H1 (cell line): Measurements from ENCODE around the gene DCN. TPM values are rescaled to one million over a fixed set of nuclear protein-coding genes. Genes with fewer than 3 reads are reported as not detected.

ENCODE experiments used
- CTCF ChIA-PET: fragments of 300-600 bp; sonication (Branson Sonifier 250); formaldehyde crosslinking; loops from one replicate; lab custom pipeline; 2021; ENCODE audit not compliant: partially characterized antibody; lab: Charles Lee
- POLR2A ChIA-PET: fragments of 300-600 bp; sonication (Branson Sonifier 250); formaldehyde crosslinking; loops from one replicate; lab custom pipeline; 2021; ENCODE audit warnings: inconsistent platforms; ENCODE audit not compliant: partially characterized antibody; lab: Charles Lee
- DNase-seq, 2 experiments: peaks; one replicate each; pipeline versions ENCODE4 v3.0.0 to v3.0.0-alpha.2; 2010 to 2022; ENCODE audit warnings: low spot score in 2 of 2, low read depth in 1 of 2, mixed read lengths in 1 of 2
- FAIRE-seq: peaks from 2 replicates; lab custom pipeline; 2011; peaks lifted over from hg19 to GRCh38; lab: Jason Lieb, UNC
- H2AFZ ChIP-seq: 2 replicates; pipeline ENCODE4 v1.8.1; 2012; ENCODE audit warnings: low read length, inconsistent platforms
- H2AK5ac ChIP-seq: 2 replicates; pipeline ENCODE4 v1.6.1; 2013; ENCODE audit warnings: low read depth, low read length
- H2BK120ac ChIP-seq: replicated peaks from 2 replicates; pipeline ENCODE3; 2013; ENCODE audit warnings: low read depth, low read length, inconsistent platforms
- H2BK12ac ChIP-seq: 2 replicates; pipeline ENCODE4 v1.6.1; 2013; ENCODE audit warnings: low read depth, low read length
- H2BK15ac ChIP-seq: 2 replicates; pipeline ENCODE4 v1.6.1; 2013; ENCODE audit warnings: low read length
- H2BK20ac ChIP-seq: 2 replicates; pipeline ENCODE4 v1.6.1; 2013; ENCODE audit warnings: low read length
- H2BK5ac ChIP-seq: 2 replicates; pipeline ENCODE4 v1.6.1; 2013; ENCODE audit warnings: low read depth, low read length
- H3K14ac ChIP-seq: 2 replicates; pipeline ENCODE4 v1.6.1; 2013; ENCODE audit warnings: inconsistent platforms; ENCODE audit not compliant: insufficient read length
- H3K18ac ChIP-seq: 2 replicates; pipeline ENCODE4 v1.6.1; 2013; ENCODE audit warnings: low read length; ENCODE audit errors: extremely low read depth
- H3K23ac ChIP-seq: 2 replicates; pipeline ENCODE4 v1.6.1; 2013; ENCODE audit warnings: inconsistent platforms; ENCODE audit not compliant: insufficient read length
- H3K23me2 ChIP-seq: 2 replicates; pipeline ENCODE4 v1.6.1; 2013; ENCODE audit warnings: low read depth, low read length
- H3K27ac ChIP-seq: 2 replicates; pipeline ENCODE4 v1.6.1; 2011; ENCODE audit warnings: low read depth, low read length, inconsistent platforms
- H3K27me3 ChIP-seq, 4 experiments: replicated peaks in 1 of 4; 1 replicate in 1 of 4; 2 replicates in 3 of 4; pipeline versions ENCODE4 v1.6.1 to v1.8.1; 2011 to 2013; ENCODE audit warnings: low read length in 3 of 4, mild to moderate bottlenecking in 3 of 4, inconsistent platforms in 2 of 4, mixed read lengths in 2 of 4, moderate library complexity in 1 of 4; ENCODE audit not compliant: control insufficient read depth in 3 of 4, insufficient read depth in 3 of 4; ENCODE audit errors: extremely low read depth in 1 of 4
- H3K36me3 ChIP-seq, 4 experiments: 2 replicates each; pipeline versions ENCODE4 v1.6.1 to v1.8.1; 2011 to 2013; ENCODE audit warnings: mild to moderate bottlenecking in 4 of 4, low read length in 3 of 4, moderate library complexity in 2 of 4, control low read depth in 1 of 4, inconsistent platforms in 1 of 4; ENCODE audit not compliant: insufficient read depth in 4 of 4, control insufficient read depth in 2 of 4
- H3K4ac ChIP-seq: replicated peaks from 2 replicates; pipeline ENCODE3; 2013; ENCODE audit warnings: low read length, low read depth, mixed read lengths, inconsistent platforms; ENCODE audit not compliant: insufficient read length
- H3K4me1 ChIP-seq, 4 experiments: replicated peaks in 1 of 4; 1 replicate in 1 of 4; 2 replicates in 3 of 4; pipeline versions ENCODE4 v1.6.1 to v1.8.1; 2011 to 2013; ENCODE audit warnings: low read length in 3 of 4, inconsistent platforms in 2 of 4, mixed read lengths in 1 of 4; ENCODE audit not compliant: insufficient read depth in 4 of 4, control insufficient read depth in 3 of 4
- H3K4me2 ChIP-seq, 2 experiments: 2 replicates each; pipeline versions ENCODE4 v1.6.1 to v1.8.1; 2011 to 2013; ENCODE audit warnings: low read depth in 2 of 2, low read length in 2 of 2, control low read depth in 1 of 2, inconsistent platforms in 1 of 2, mild to moderate bottlenecking in 1 of 2; ENCODE audit not compliant: insufficient read depth in 1 of 2
- H3K4me3 ChIP-seq, 4 experiments: fragments of 200-600, 300-600 bp in 1 of 4; sonication (generic), shearing (Covaris generic), sonication (Bioruptor Twin) in 1 of 4; 2 replicates each; pipeline versions ENCODE4 v1.5.1 to v1.8.1; 2011 to 2016; ENCODE audit warnings: low read length in 4 of 4, low read depth in 3 of 4, control low read depth in 2 of 4, inconsistent platforms in 2 of 4, mild to moderate bottlenecking in 2 of 4, mixed read lengths in 1 of 4, moderate library complexity in 1 of 4; ENCODE audit not compliant: insufficient read depth in 2 of 4; ENCODE audit errors: extremely low read depth in 1 of 4
- H3K56ac ChIP-seq: replicated peaks from 2 replicates; pipeline ENCODE3; 2013; ENCODE audit warnings: low read depth, mild to moderate bottlenecking, mixed read lengths, low read length, inconsistent platforms; ENCODE audit not compliant: insufficient read length
- H3K79me1 ChIP-seq: 2 replicates; pipeline ENCODE4 v1.6.1; 2013; ENCODE audit warnings: low read depth, low read length, control low read depth
- H3K79me2 ChIP-seq, 2 experiments: 2 replicates each; pipeline versions ENCODE4 v1.6.1 to v1.8.1; 2012 to 2013; ENCODE audit warnings: low read length in 2 of 2, mild to moderate bottlenecking in 2 of 2, inconsistent platforms in 1 of 2; ENCODE audit not compliant: insufficient read depth in 2 of 2, control insufficient read depth in 1 of 2
- H3K9ac ChIP-seq, 4 experiments: replicated peaks in 1 of 4; 1 replicate in 1 of 4; 2 replicates in 3 of 4; pipeline versions ENCODE4 v1.6.1 to v1.8.1; 2011 to 2013; ENCODE audit warnings: low read depth in 3 of 4, low read length in 3 of 4, control low read depth in 2 of 4, mild to moderate bottlenecking in 2 of 4, moderate library complexity in 2 of 4, inconsistent platforms in 1 of 4; ENCODE audit errors: extremely low read depth in 1 of 4
- H3K9me3 ChIP-seq, 2 experiments: 2 replicates each; pipeline versions ENCODE4 v1.6.1 to v1.8.1; 2012 to 2013; ENCODE audit warnings: mild to moderate bottlenecking in 2 of 2, moderate library complexity in 2 of 2, control low read depth in 1 of 2, inconsistent platforms in 1 of 2, low read depth in 1 of 2, low read length in 1 of 2, mixed read lengths in 1 of 2; ENCODE audit not compliant: insufficient read depth in 2 of 2
- H4K20me1 ChIP-seq, 2 experiments: replicated peaks in 1 of 2; 2 replicates each; pipeline versions ENCODE3 to v1.8.1; 2011 to 2013; ENCODE audit warnings: inconsistent platforms in 2 of 2, low read length in 2 of 2, mild to moderate bottlenecking in 1 of 2; ENCODE audit not compliant: insufficient read depth in 2 of 2, control insufficient read depth in 1 of 2
- H4K5ac ChIP-seq: 2 replicates; pipeline ENCODE4 v1.6.1; 2013; ENCODE audit warnings: low read length, low read depth, mixed read lengths, inconsistent platforms; ENCODE audit not compliant: insufficient read length
- H4K8ac ChIP-seq: 2 replicates; pipeline ENCODE4 v1.8.0; 2013; ENCODE audit warnings: mild to moderate bottlenecking, moderate library complexity, low read length, inconsistent platforms; ENCODE audit not compliant: insufficient read depth; ENCODE audit errors: extremely low read depth
- H4K91ac ChIP-seq: replicated peaks from 2 replicates; pipeline ENCODE3; 2013; ENCODE audit warnings: low read length, mixed read lengths, inconsistent platforms; ENCODE audit not compliant: insufficient read length
- GTF2F1 ChIP-seq: IDR thresholded peaks from 2 replicates; pipeline ENCODE4 v1.6.1; 2012; ENCODE audit warnings: low read depth, low read length, improper control_type of control experiment, borderline replicate concordance
- JUND ChIP-seq: IDR thresholded peaks from 2 replicates; pipeline ENCODE4 v1.6.1; 2011; ENCODE audit warnings: mild to moderate bottlenecking, improper control_type of control experiment, low read length
- KDM1A ChIP-seq: fragments of 200-600, 300-600 bp; sonication (generic); IDR thresholded peaks from 2 replicates; pipeline ENCODE4 v1.7.1; 2016; ENCODE audit warnings: mild to moderate bottlenecking, low read length, borderline replicate concordance
- SP1 ChIP-seq: IDR thresholded peaks from 2 replicates; pipeline ENCODE4 v1.6.1; 2011; ENCODE audit warnings: low read depth, low read length
- WGBS, 2 experiments: shearing (Covaris generic) in 1 of 2; methylation state at CpG; one replicate each; pipeline versions ENCODE4 v1.1.6 to v1.1.7; 2013 to 2015; ENCODE audit warnings: low lambda C conversion rate in 2 of 2, mixed read lengths in 2 of 2, inconsistent platforms in 1 of 2, low coverage in 1 of 2, missing lambda C conversion rate in 1 of 2; ENCODE audit not compliant: insufficient replicate concordance in 2 of 2, insufficient coverage in 1 of 2, insufficient read length in 1 of 2; ENCODE audit errors: extremely low coverage in 1 of 2, missing lambda C conversion rate in 1 of 2; 5-methylcytosine and 5-hydroxymethylcytosine counted together
- polyA plus RNA-seq, 7 experiments: library from polyadenylated mRNA; depleted of rRNA in 3 of 7; stranded (reverse) in 5 of 7; unstranded in 2 of 7; fragments of >200 nt in 5 of 7; fragments of 200-250 nt in 2 of 7; gene quantifications; 1 replicate in 5 of 7; 2 replicates in 1 of 7; 4 replicates in 1 of 7; pipeline versions ENCODE4 v1.2.1 to v1.2.3, GENCODE V29; 2011 to 2013; ENCODE audit warnings: missing spikeins in 2 of 7, mixed read lengths in 2 of 7
- total RNA-seq: library from RNA; stranded (reverse); fragmentation: NEBNext Ultra II Directional; extraction: Animal tissue kit (Norgen Biotek cat#: 25700); gene quantifications from 2 replicates; pipeline ENCODE4 v1.2.1, GENCODE V29; 2021

DCN gene
- total and polyA plus RNA-seq, 2 of the 8 experiments (the other 6 are each of a cell fraction or from before 2014, with no cell fraction given): not detected

- DNase-seq (no peak), FAIRE-seq (no peak)
- no peaks in the 10 kb centered on the region for H3K23me2 ChIP-seq
- no peak overlapping the region for H3K18ac ChIP-seq
- H3K4me3 ChIP-seq: no peak overlapping the region
- TF ChIP-seq KDM1A (no peak), SP1 (no peak), GTF2F1 (no peak), JUND (no peak)
- H3K4ac ChIP-seq: no peak overlapping the region
- no peaks in the 10 kb centered on the region for H3K27me3 ChIP-seq
- POLR2A ChIA-PET: no interaction called here
- H2BK12ac ChIP-seq: no peak overlapping the region
- H3K27ac ChIP-seq: no peak overlapping the region
- 85% methylated on average over 5 of the region's 5 CpGs; no CpG with 5 or more reads in 1 of the 2 experiments for WGBS, 2 experiments
- no peak overlapping the region for H3K14ac ChIP-seq
- H4K20me1 ChIP-seq: no peaks in the 10 kb centered on the region
- H2AFZ ChIP-seq: no peak overlapping the region
- CTCF ChIA-PET: interaction anchor here (0.9 to 3.5 kb wide), 8 partner anchors 12 to 245 kb away, joined by 3 to 29 read pairs (median 6); no protein-coding TSS in a partner anchor
- no peak overlapping the region for H2BK15ac ChIP-seq
- no peak overlapping the region for H4K8ac ChIP-seq
- no peak overlapping the region for H3K9ac ChIP-seq
- H4K91ac ChIP-seq: no peak overlapping the region
- no peaks in the 10 kb centered on the region for H3K4me1 ChIP-seq
- H2BK20ac ChIP-seq: no peak overlapping the region
- H3K23ac ChIP-seq: no peak overlapping the region
- no peak overlapping the region for H3K56ac ChIP-seq
- no peak overlapping the region for H4K5ac ChIP-seq
- no peaks in the 10 kb centered on the region for H3K36me3 ChIP-seq
- H2BK5ac ChIP-seq: no peak overlapping the region
- no peak overlapping the region for H3K4me2 ChIP-seq
- H2BK120ac ChIP-seq: no peak overlapping the region
- no peaks in the 10 kb centered on the region for H3K9me3 ChIP-seq
- H3K79me1 ChIP-seq: no peaks in the 10 kb centered on the region
- no peaks in the 10 kb centered on the region for H3K79me2 ChIP-seq
- H2AK5ac ChIP-seq: no peak overlapping the region
Observed at GRCh38 chr12:91110311-91110924, 72.2 kb downstream of the DCN start.
